MM.1S (cell line): ENCODE results near the gene PSEN2.

Source experiments
- DNase-seq: peaks from one replicate; pipeline ENCODE4 v3.0.0-alpha.2; 2015
- H2AFZ ChIP-seq: fragments of 300-600 bp; sonication (generic); 2 replicates; pipeline ENCODE4 v1.6.0; 2016; ENCODE audit warnings: antibody characterized with exemption, low read length
- H3F3A ChIP-seq: fragments of 300-600 bp; sonication (generic); 2 replicates; pipeline ENCODE4 v1.6.1; 2016; ENCODE audit warnings: mild to moderate bottlenecking, antibody characterized with exemption, low read length, moderate library complexity, mixed read lengths; ENCODE audit not compliant: insufficient read depth
- H3K27ac ChIP-seq: fragments of 300-600 bp; sonication (generic); 2 replicates; pipeline ENCODE4 v1.5.1; 2016; ENCODE audit warnings: mild to moderate bottlenecking, low read length
- H3K27me3 ChIP-seq: fragments of 300-600 bp; sonication (generic); replicated peaks from 2 replicates; pipeline ENCODE4 v1.6.0; 2016; ENCODE audit warnings: low read length; ENCODE audit not compliant: insufficient read depth
- H3K36me3 ChIP-seq: fragments of 300-600 bp; sonication (generic); replicated peaks from 2 replicates; pipeline ENCODE4 v1.6.1; 2016; ENCODE audit warnings: mild to moderate bottlenecking, low read length, mixed read lengths; ENCODE audit not compliant: insufficient read depth
- H3K4me1 ChIP-seq: fragments of 300-600 bp; sonication (generic); 2 replicates; pipeline ENCODE4 v1.6.1; 2016; ENCODE audit warnings: low read length, mixed read lengths
- H3K4me2 ChIP-seq: fragments of 300-600 bp; sonication (generic); 2 replicates; pipeline ENCODE4 v1.6.0; 2016; ENCODE audit warnings: low read depth, low read length
- H3K4me3 ChIP-seq: fragments of 300-600 bp; sonication (generic); 2 replicates; pipeline ENCODE4 v1.5.1; 2016; ENCODE audit warnings: low read length, mixed read lengths
- H3K79me2 ChIP-seq: fragments of 300-600 bp; sonication (generic); 2 replicates; pipeline ENCODE4 v1.6.1; 2016; ENCODE audit warnings: mixed run types, low read length, mixed read lengths
- H3K9ac ChIP-seq: fragments of 300-600 bp; sonication (generic); 2 replicates; pipeline ENCODE4 v1.6.1; 2016; ENCODE audit warnings: low read length, mixed read lengths
- H3K9me2 ChIP-seq: fragments of 300-600 bp; sonication (generic); replicated peaks from 2 replicates; pipeline ENCODE4 v1.6.1; 2016; ENCODE audit warnings: mild to moderate bottlenecking, low read length, mixed read lengths; ENCODE audit not compliant: insufficient read depth
- H3K9me3 ChIP-seq: fragments of 300-600 bp; sonication (generic); replicated peaks from 2 replicates; pipeline ENCODE4 v1.6.1; 2016; ENCODE audit warnings: mild to moderate bottlenecking, low read length, mixed read lengths; ENCODE audit not compliant: insufficient read depth
- H4K20me1 ChIP-seq: fragments of 300-600 bp; sonication (generic); 2 replicates; pipeline ENCODE4 v1.6.1; 2016; ENCODE audit warnings: mild to moderate bottlenecking, low read length, moderate library complexity, mixed read lengths; ENCODE audit not compliant: insufficient read depth
- EZH2 ChIP-seq: fragments of 300-600 bp; sonication (generic); optimal IDR thresholded peaks from 2 replicates; pipeline ENCODE3; 2017; ENCODE audit warnings: low read depth, mild to moderate bottlenecking, antibody characterized with exemption, low read length, mixed read lengths
- EZH2phosphoT487 ChIP-seq: fragments of 300-600 bp; sonication (generic); IDR thresholded peaks from 2 replicates; pipeline ENCODE4 v1.6.1; 2018; ENCODE audit warnings: antibody characterized with exemption, low read length
- TF ChIP-seq, protein P1 (sequence below): fragments of 300-600 bp; sonication (generic); IDR thresholded peaks from 2 replicates; pipeline ENCODE4 v1.5.1; 2016; ENCODE audit warnings: antibody characterized with exemption, low read length, mixed read lengths

The PSEN2 gene

DNA sequence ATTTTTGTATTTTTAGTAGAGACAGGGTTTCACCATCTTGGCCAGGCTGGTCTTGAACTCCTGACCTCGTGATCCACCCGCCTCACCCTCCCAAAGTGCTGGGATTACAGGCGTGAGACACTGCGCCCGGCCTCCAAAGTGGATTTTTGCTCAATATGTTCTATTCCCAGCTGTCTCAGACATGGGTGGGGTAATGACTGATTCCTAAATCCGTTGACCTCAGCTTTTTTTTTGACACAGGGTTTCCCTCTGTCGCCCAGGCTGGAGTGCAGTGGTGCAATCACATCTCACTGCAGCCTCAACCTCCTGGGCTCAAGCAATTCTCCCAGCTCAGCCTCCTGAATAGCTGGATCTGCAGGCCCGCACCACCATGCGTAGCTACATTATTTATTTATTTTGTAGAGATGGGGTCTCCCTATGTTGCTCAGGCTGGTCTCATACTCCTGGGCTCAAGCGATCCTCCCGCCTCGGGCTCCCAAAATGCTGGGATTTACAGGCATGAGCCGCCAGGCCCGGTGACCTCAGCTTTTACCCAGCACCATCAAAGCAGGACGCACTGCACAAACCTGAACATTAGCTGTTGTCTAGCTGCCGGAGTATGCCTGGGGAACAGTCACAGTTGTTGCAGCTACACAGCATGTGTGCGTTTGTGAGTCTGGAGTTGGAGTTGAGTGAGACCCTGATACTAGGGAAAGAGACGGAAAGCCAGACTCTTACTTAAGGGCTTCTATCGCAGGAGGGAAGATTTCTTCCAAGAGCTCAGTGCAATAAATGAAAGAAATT lies 43.7 kb upstream of the PSEN2 start:
- Histone ChIP-seq H3K27ac (no peak overlapping the region), H3K9me2 (no peaks in the 10 kb centered on the region), H2AFZ (no peak overlapping the region), H3K4me2 (no peak overlapping the region), H3K4me1 (peaks cover 6% of the 10 kb centered on the region), H3K4me3 (no peak overlapping the region), H3F3A (no peaks in the 10 kb centered on the region), H3K79me2 (no peaks in the 10 kb centered on the region), H3K36me3 (no peaks in the 10 kb centered on the region), H4K20me1 (no peaks in the 10 kb centered on the region), H3K9me3 (no peaks in the 10 kb centered on the region), H3K27me3 (no peaks in the 10 kb centered on the region), H3K9ac (no peak overlapping the region)
- TF ChIP-seq EZH2, result no peak
- TF ChIP-seq, protein P1, sequence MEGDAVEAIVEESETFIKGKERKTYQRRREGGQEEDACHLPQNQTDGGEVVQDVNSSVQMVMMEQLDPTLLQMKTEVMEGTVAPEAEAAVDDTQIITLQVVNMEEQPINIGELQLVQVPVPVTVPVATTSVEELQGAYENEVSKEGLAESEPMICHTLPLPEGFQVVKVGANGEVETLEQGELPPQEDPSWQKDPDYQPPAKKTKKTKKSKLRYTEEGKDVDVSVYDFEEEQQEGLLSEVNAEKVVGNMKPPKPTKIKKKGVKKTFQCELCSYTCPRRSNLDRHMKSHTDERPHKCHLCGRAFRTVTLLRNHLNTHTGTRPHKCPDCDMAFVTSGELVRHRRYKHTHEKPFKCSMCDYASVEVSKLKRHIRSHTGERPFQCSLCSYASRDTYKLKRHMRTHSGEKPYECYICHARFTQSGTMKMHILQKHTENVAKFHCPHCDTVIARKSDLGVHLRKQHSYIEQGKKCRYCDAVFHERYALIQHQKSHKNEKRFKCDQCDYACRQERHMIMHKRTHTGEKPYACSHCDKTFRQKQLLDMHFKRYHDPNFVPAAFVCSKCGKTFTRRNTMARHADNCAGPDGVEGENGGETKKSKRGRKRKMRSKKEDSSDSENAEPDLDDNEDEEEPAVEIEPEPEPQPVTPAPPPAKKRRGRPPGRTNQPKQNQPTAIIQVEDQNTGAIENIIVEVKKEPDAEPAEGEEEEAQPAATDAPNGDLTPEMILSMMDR, result no peak
- no peak for TF ChIP-seq EZH2phosphoT487
- DNase-seq, result no peak

DNA sequence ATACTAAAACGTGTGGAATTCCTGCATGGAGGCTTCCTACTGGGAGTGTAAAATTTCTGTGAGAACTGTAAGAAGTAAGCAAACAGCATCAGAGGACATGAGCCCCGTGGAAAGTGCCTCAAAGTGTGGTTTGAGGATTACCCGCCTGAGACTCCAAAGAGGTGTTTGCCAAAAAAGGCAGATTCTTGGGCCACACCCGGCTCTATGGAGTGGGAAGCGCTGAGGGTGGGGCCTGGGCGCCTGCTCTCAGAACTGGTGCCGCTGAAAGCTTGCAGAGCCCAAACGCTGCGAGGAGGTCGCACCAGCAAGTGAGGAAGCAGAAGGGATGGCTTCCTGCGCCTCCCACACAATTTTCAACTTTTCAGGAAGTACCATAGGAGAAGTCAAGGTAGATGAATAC lies 43.0 kb upstream of the PSEN2 start:
- Histone ChIP-seq H3K4me1 (peaks cover 6% of the 10 kb centered on the region), H3K27me3 (no peaks in the 10 kb centered on the region), H3K4me2 (peak overlapping the region; percentile 83), H3K9me2 (no peaks in the 10 kb centered on the region), H3K9me3 (no peaks in the 10 kb centered on the region), H3K79me2 (no peaks in the 10 kb centered on the region), H3K27ac (no peak overlapping the region), H2AFZ (peak overlapping the region; percentile 93), H3F3A (no peaks in the 10 kb centered on the region), H4K20me1 (no peaks in the 10 kb centered on the region), H3K4me3 (no peak overlapping the region), H3K9ac (peak overlapping the region; percentile 54; the same call in 1 of the 2 replicates), H3K36me3 (no peaks in the 10 kb centered on the region)
- no peak for TF ChIP-seq EZH2
- no peak for TF ChIP-seq EZH2phosphoT487
- TF ChIP-seq, protein P1, result no peak
- no peak for DNase-seq

DNA sequence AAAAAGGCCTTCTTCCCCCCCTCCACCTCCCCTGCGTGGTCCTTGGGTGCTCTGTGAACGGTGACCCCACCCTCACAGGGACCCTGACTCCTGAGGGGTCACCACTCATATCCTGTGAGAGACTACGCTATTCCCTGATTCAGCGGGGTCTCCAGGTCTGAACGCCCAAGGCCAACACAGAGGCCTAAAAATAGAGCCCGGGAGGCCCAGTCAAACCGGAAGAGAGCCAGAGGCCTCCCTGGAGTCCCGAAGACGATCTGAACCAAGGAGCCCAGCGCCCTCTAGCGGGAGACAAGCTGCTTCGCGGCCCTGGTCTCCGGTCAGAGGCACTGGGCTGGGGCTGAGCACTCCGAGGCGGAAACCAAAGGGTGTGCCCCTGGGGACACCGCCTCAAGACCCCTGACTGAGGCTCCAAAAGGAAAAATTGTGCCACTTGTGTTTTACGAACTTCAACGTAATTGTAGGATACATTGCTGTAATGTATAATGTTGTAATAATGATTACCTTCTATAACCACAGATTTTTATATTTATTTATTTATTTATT lies 42.4 kb upstream of the PSEN2 start:
- Histone ChIP-seq H3K4me1 (peaks cover 6% of the 10 kb centered on the region), H4K20me1 (no peaks in the 10 kb centered on the region), H3K27me3 (no peaks in the 10 kb centered on the region), H3K36me3 (no peaks in the 10 kb centered on the region), H2AFZ (peak overlapping the region; percentile 93), H3K4me2 (peak overlapping the region; percentile 83), H3K27ac (no peak overlapping the region), H3K9me3 (no peaks in the 10 kb centered on the region), H3K79me2 (no peaks in the 10 kb centered on the region), H3K9me2 (no peaks in the 10 kb centered on the region), H3K9ac (peak overlapping the region; percentile 54), H3F3A (no peaks in the 10 kb centered on the region), H3K4me3 (peak overlapping the region; percentile 42)
- TF ChIP-seq, protein P1, result peak; percentile 98
- no peak for TF ChIP-seq EZH2phosphoT487
- peak; percentile 95 for DNase-seq
